ENCODE measurements around the gene THAP7.
"Not testable (repeated sequence)": the region's sequence is repeated elsewhere in the genome, so short reads cannot be mapped to it uniquely, and the experiment has no call there.

Gene THAP7

GRCh38 chr22:21001601-21002325 is at the start of gene THAP7:
THAP7 (minus strand) TSS chr22:21002118; CDS start chr22:21001911, 207 bp downstream.
- Histone ChIP-seq H3K4me1 (ENCODE audit: low read length) (peaks cover 18% of the 10 kb centered on the region), H3K9ac (ENCODE audit: low read length) (peak within 1 kb of the TSS; percentile 98), H3K4me3 (ENCODE audit: low read length) (peak within 1 kb of the TSS; percentile 91), H2AFZ (ENCODE audit: low read depth, low read length) (peak within 1 kb of the TSS; percentile 68; the same call in 1 of the 2 replicates), H3K27ac (ENCODE audit: low read length) (peak within 1 kb of the TSS; percentile 94), H4K20me1 (ENCODE audit: insufficient read depth, low read length) (0 out of 2 replicates have a peak, but pooled peaks cover 3% of the 10 kb centered on the region), H3K27me3 (ENCODE audit: low read depth, low read length) (0 out of 2 replicates have a peak, but pooled peaks cover 3% of the 10 kb centered on the region), H3K79me2 (ENCODE audit: low read length) (peaks cover 35% of the 10 kb centered on the region), H3K36me3 (replicated peaks; ENCODE audit: low read depth, low read length) (peaks cover 38% of the 10 kb centered on the region), H3K9me3 (ENCODE audit: insufficient read depth, low read length) (no peaks in the 10 kb centered on the region), H3K4me2 (ENCODE audit: low read length) (peak within 1 kb of the TSS; percentile 97)
- TF ChIP-seq EZH2phosphoT487 (IDR thresholded peaks at IDR 0.05; ENCODE audit: low read depth) (no peak), CTCF (IDR thresholded peaks at IDR 0.05; ENCODE audit: low read depth, low read length) (no peak)

GRCh38 chr22:21051145-21051830 is 49.4 kb upstream of the THAP7 start:
- H3K36me3 ChIP-seq (replicated peaks; ENCODE audit: low read depth, low read length) = no peaks in the 10 kb centered on the region
- no peaks in the 10 kb centered on the region for H3K9me3 ChIP-seq (ENCODE audit: insufficient read depth, low read length)
- no peaks in the 10 kb centered on the region for H3K79me2 ChIP-seq (ENCODE audit: low read length)
- no peaks in the 10 kb centered on the region for H4K20me1 ChIP-seq (ENCODE audit: insufficient read depth, low read length)
- peaks cover 6% of the 10 kb centered on the region; the same call in 1 of the 2 replicates for H3K4me1 ChIP-seq (ENCODE audit: low read length)
- no peak overlapping the region for H3K27ac ChIP-seq (ENCODE audit: low read length)
- no peak overlapping the region for H3K4me2 ChIP-seq (ENCODE audit: low read length)
- H2AFZ ChIP-seq (ENCODE audit: low read depth, low read length) = no peak overlapping the region
- H3K9ac ChIP-seq (ENCODE audit: low read length) = no peak overlapping the region
- no peak for TF ChIP-seq CTCF (IDR thresholded peaks at IDR 0.05; ENCODE audit: low read depth, low read length)
- no peak for TF ChIP-seq EZH2phosphoT487 (IDR thresholded peaks at IDR 0.05; ENCODE audit: low read depth)
- H3K4me3 ChIP-seq (ENCODE audit: low read length) = no peak overlapping the region
- peaks cover 16% of the 10 kb centered on the region for H3K27me3 ChIP-seq (ENCODE audit: low read depth, low read length)

GRCh38 chr22:21048965-21049364 is 47.0 kb upstream of the THAP7 start:
- H2AFZ ChIP-seq (ENCODE audit: low read depth, low read length); H3K79me2 ChIP-seq (ENCODE audit: low read length); H3K36me3 ChIP-seq (replicated peaks; ENCODE audit: low read depth, low read length); H4K20me1 ChIP-seq (ENCODE audit: insufficient read depth, low read length); H3K4me2 ChIP-seq (ENCODE audit: low read length); H3K4me3 ChIP-seq (ENCODE audit: low read length); H3K9me3 ChIP-seq (ENCODE audit: insufficient read depth, low read length); H3K27ac ChIP-seq (ENCODE audit: low read length); H3K9ac ChIP-seq (ENCODE audit: low read length): not testable (repeated sequence)
- Histone ChIP-seq H3K27me3 (ENCODE audit: low read depth, low read length) (peaks cover 13% of the 10 kb centered on the region), H3K4me1 (ENCODE audit: low read length) (peaks cover 16% of the 10 kb centered on the region)

- H3K9me3 ChIP-seq (ENCODE audit: insufficient read depth, low read length) = not testable (repeated sequence)
Observed at GRCh38 chr22:21048448-21048847, 46.5 kb upstream of the THAP7 start.

GRCh38 chr22:21047730-21048129 is 45.8 kb upstream of the THAP7 start:
- TF ChIP-seq EZH2phosphoT487 (IDR thresholded peaks at IDR 0.05; ENCODE audit: low read depth) (no peak), CTCF (IDR thresholded peaks at IDR 0.05; ENCODE audit: low read depth, low read length) (no peak)
- Histone ChIP-seq H3K79me2 (ENCODE audit: low read length) (no peaks in the 10 kb centered on the region), H3K4me1 (ENCODE audit: low read length) (peaks cover 16% of the 10 kb centered on the region), H3K27me3 (ENCODE audit: low read depth, low read length) (peaks cover 17% of the 10 kb centered on the region), H3K4me3 (ENCODE audit: low read length) (no peak overlapping the region), H3K36me3 (replicated peaks; ENCODE audit: low read depth, low read length) (no peaks in the 10 kb centered on the region), H4K20me1 (ENCODE audit: insufficient read depth, low read length) (no peaks in the 10 kb centered on the region), H3K4me2 (ENCODE audit: low read length) (no peak overlapping the region), H3K9me3 (ENCODE audit: insufficient read depth, low read length) (no peaks in the 10 kb centered on the region), H2AFZ (ENCODE audit: low read depth, low read length) (no peak overlapping the region), H3K9ac (ENCODE audit: low read length) (no peak overlapping the region), H3K27ac (ENCODE audit: low read length) (no peak overlapping the region)

More at GRCh38 chr22:21048448-21048847, 46.5 kb upstream of the THAP7 start:
- not testable (repeated sequence) for H4K20me1 ChIP-seq (ENCODE audit: insufficient read depth, low read length); H3K36me3 ChIP-seq (replicated peaks; ENCODE audit: low read depth, low read length); H3K79me2 ChIP-seq (ENCODE audit: low read length); H3K27ac ChIP-seq (ENCODE audit: low read length); H2AFZ ChIP-seq (ENCODE audit: low read depth, low read length); H3K4me2 ChIP-seq (ENCODE audit: low read length); H3K4me3 ChIP-seq (ENCODE audit: low read length); H3K9ac ChIP-seq (ENCODE audit: low read length)
- H3K27me3 ChIP-seq (ENCODE audit: low read depth, low read length) = peaks cover 17% of the 10 kb centered on the region
- peaks cover 16% of the 10 kb centered on the region for H3K4me1 ChIP-seq (ENCODE audit: low read length)
